Esophagus mucosa (tissue), 1 donor: ENCODE measurements around the gene DSCAM. TPM values are rescaled to one million over a fixed set of nuclear protein-coding genes. Genes with fewer than 3 reads are reported as not detected.

Experiments
- ATAC-seq: fragments of 200-7000 bp; cut with Tn5 transposase; one replicate; pipeline ENCODE4 v1.9.1; 2020
- total RNA-seq: library from RNA; stranded (reverse); gene quantifications from one replicate; pipeline ENCODE4 v1.2.4, GENCODE V29; 2023
- donor health status: DM: yes; HTN: yes; CAD: no.

Gene DSCAM
- total RNA-seq, 1 donor from 2014 or later = not detected

DNA sequence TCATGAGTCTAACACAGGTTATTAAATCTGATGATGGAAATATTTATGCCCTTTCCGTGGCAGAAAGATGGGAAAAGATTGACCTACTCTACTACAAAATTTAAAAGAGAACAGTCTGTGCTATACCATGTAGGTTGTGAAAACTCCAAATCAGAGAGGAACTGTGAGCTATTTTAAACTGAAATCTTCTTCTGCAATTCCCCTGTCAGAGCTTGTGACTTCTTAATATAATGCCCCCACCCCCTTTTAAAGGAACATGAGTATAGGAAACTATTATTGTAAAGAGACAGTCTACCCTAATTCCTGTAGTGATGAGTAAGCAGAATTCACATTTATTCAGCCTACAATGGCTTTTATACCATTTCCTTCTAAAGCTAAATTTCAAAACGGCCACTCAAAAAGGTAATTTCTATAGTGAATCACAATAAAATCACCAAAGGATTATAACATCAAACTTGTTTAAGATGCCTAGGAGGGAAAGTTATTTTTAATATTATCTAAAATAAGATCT is 11.7 kb downstream of the DSCAM start:
- no peak for ATAC-seq

GRCh38 chr21:40833184-40833583 is 13.8 kb downstream of the DSCAM start:
- no peak for ATAC-seq

- ATAC-seq = no peak
Measured at GRCh38 chr21:40832316-40832715, 14.6 kb downstream of the DSCAM start.

DNA sequence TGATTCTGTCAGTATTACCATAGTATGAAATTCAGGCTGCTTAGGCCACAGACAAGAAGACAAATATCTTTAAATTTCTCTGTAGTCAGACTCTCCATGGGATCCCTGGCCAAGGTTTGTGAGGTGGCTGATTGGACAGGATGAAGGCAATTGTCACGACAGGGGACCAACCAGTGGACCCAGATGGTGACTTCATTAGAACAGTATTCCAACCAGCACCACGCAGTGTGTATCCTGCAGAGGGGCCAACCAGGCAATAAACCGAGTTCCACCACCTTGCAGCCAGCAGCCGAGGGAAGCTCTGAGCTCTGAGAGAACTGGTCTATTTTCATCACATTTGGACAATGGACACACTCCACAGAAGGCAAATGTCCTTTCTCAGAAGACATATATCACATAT is 16.1 kb downstream of the DSCAM start:
- ATAC-seq = no peak

DNA sequence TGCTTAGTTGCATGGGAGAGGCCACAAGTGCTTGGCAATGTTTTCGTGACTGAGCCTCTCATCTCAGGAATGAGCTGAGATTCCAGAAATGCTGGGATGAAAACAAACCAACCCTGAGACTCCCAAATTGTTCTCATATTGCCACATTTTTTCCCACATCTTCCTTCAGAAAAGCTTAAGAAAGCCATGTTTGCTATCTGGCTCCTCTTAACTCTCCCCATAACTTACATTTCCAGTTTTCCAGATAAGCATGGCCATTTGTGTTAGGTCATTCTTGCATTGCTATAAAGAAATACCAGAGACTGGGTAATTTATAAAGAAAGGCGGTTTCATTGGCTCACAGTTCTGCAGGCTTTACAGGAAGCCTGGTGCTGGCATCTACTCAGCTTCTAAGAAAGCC is 17.2 kb downstream of the DSCAM start:
- no peak for ATAC-seq

DNA sequence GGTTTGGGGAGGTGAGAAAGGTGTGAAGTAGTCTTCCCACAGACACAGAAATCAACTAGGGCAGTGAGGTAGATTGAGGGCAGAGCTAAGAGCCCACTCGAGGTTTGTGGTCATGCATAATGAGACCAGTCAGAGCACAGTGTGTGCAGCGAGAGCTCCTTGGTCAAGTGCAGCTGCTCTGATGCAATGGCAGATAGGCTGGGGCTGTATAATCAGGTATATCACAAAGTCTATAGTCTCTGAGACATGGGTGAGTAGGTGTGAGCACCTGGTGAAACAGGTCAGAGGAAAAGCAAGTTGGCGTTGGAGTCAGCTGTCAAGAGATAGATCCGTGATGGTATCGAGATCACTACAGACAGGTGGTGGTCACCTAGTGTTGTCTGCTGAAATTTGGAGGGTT is 17.6 kb downstream of the DSCAM start:
- no peak for ATAC-seq

DNA sequence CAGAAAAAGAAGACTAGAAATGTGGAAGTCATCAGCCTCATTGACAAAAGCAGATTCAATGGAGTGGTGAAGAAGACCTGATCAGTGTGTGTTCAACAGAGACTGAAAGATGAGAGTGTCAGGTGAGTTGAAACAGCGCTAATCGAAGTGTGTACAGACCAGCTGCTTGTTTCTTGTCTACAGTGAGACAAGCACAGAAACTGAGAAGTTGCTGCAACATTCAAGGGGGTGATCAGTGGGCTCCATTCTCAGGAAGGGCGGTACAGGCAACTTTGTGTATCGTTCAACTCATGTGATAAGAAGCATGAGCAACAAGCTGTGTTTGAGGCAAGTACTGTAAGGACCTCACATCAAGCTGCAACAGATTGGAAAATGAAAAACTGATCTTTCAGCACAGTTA is 19.4 kb downstream of the DSCAM start:
- ATAC-seq = no peak

DNA sequence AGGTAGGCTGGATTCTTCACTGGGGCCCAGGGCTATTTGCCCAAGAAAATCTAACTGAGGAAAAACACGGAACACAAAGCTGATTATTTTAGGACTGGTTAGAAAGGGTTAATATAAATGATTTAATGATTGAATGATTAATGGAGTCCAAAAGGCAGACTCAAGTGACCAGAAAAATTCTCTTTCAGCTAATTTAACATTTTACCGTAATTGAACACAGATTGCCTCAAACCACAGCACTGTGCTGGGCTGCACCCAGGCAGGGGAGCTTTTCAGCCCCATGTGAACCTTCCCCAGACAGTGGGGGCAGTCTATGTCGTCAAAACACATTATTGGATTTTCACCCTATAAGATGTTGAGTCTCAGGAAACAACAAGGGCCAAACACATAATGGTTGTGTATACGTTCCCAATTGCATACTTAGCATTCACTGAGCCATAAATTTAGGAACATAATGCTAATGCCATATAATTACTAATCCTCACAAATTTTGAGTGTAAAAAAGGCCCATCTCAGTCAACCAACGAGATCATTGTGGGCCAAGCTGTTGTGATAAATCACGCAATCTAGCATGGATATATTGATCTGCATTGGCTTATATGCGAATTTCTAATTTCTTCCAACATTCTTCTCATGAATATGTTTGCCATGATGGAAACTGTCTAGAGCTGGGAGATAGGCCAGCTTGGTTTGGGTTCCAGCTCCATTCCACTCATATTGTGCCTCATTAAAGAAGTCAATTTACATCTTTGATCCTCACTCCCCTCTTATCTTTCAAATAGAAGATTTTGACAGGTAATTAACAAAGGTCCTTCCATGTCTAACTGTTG is 27.7 kb downstream of the DSCAM start:
- no peak for ATAC-seq

- ATAC-seq = no peak
Measured at GRCh38 chr21:40813918-40814317, 33.0 kb downstream of the DSCAM start.

DNA sequence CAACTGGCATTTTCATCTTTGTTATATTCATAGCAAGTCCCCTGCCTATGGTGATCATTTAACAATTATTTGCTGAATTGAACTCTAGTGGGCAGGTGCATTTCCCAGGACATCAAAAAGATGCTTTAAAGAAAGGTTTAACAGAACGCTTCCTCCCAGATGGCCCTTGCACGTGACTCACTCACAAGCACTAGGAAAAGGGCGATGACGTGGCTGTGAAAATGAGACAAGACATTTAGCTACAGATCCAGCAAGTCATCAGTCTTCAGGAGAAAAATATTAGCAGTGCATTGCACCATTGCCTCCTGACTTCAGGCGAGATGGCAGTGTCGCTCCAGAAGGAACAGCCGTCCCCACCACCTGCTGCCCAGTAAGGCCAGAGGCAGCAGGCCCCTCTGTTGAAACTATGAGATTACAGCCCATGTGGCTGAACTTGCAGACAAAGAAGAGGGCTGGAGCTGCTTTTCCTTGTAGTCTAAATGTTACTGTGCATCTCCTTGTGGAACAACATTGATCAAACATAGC is 37.2 kb downstream of the DSCAM start:
- ATAC-seq = no peak

DNA sequence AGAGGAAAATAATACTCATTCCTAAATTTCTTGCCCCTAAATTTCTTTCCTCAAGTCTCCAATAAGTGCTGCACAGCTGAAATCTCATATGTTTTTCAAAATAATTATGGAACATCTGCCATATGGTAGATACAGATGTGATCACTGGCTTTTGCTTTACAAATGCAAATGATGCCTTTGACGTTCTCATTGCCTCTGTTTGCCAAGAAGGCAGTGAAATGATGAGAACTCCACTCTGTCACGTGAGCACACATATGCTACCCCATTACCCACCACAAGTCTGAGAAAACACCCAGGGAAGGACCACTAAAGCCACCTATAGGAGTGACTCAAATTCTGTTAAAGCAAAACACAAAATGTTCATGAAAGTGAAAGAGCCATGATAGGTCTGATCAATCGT is 43.9 kb downstream of the DSCAM start:
- no peak for ATAC-seq

- no peak for ATAC-seq
Measured at GRCh38 chr21:40800126-40800525, 46.8 kb downstream of the DSCAM start.

- no peak for ATAC-seq
Measured at GRCh38 chr21:40797891-40798290, 49.1 kb downstream of the DSCAM start.

DNA sequence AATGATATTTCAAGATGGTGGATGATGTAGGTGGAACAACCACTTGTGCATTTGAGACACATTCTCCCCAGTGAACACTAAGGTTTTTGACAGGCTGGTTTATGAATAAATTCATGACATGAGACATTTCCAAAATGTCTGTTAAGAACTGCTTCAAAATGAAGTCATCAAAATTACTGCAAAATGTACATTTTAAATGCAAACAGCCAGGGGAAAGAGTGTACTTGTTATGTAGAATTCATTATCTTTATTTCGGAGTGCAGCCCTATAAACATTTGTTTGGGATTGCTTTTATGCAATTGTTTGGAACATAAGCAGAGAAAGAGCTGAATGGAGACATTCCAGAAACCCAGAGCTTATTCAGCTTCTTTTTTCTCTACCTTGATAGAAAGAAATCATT is 49.5 kb downstream of the DSCAM start:
- no peak for ATAC-seq

- no peak for ATAC-seq
Measured at GRCh38 chr21:40796464-40796863, 50.5 kb downstream of the DSCAM start.

- ATAC-seq = no peak
Measured at GRCh38 chr21:40795313-40795712, 51.6 kb downstream of the DSCAM start.

GRCh38 chr21:40792691-40793456 is 54.1 kb downstream of the DSCAM start:
- no peak for ATAC-seq

DNA sequence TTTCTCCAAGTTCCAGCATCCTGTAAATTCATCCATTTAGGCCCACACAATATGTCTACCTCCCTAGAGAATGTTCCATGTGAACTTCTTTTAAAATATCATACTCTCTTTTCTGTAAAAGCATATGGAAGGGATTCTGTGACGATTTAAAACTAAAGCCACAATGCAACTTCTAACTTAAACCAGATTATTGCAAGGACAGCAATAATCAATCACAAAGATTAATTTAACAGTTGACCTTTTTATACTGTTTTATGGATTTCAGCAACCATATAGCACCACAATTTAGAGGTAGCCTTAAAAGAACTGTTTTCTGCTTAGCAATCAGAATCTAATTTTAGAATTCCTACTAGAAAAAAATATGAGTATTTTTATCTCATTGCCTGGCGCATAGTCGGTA is 58.3 kb downstream of the DSCAM start:
- no peak for ATAC-seq

GRCh38 chr21:40783404-40783803 is 63.6 kb downstream of the DSCAM start:
- no peak for ATAC-seq

DNA sequence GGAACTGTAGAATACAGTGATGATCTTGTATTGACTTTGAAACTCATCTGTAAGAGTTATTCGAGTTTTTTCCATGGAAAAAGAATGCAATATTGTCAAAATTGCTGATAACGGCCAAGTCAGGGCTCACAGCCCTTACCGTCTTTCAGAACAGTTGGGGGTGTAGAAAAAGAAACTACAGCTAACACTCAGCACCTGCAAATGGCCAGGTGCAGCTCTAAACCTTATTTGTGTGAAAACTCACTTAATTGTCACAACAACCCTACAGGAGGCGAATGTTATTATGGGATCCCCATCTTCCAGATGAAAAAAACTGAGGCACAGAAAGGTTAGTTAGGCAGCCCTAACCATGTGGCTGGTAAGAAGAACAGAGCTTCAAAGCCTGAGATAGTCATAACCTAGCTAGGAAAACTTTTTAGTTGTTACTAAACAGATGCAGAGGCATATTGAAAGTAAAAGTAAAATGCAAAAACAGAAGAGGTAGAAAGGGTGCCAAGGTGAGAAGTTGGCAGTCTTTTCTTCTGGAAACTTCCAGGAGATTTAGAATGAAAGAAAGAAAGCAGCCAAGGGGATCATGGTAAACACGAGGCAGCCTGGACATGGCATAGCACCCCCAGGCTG is 76.4 kb downstream of the DSCAM start:
- no peak for ATAC-seq

- ATAC-seq = no peak
Measured at GRCh38 chr21:40769231-40769630, 77.7 kb downstream of the DSCAM start.

- ATAC-seq = no peak
Measured at GRCh38 chr21:40768056-40768455, 78.9 kb downstream of the DSCAM start.

DNA sequence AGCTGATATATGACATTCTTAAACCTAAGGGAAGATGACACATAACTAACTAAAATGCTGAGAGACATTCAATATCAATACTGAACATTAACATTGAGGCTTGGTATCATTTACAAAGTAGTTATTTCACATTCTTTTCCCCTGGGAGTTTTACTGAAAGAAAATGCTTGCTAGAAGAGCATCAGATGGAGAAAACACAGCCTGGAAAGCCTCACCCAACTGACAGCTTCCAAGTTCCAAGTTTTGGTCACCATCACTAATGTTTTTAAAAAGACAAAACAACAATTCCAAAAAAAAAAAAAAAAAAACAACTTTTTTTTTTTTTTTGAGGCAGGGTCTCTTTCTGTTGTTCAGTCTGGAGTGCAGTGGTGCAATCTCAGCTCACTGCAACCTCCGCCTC is 80.6 kb downstream of the DSCAM start:
- no peak for ATAC-seq
